GM23338 (cell line): ENCODE data around the gene BTRC. TPM values are rescaled to one million over a fixed set of nuclear protein-coding genes. Genes with fewer than 3 reads are reported as not detected.

Experiments used
- ATAC-seq: fragments of 200-7000 bp; cut with Tn5 transposase; 3 replicates; pipeline ENCODE4 v1.9.1; 2020
- DNase-seq: peaks from one replicate; pipeline ENCODE4 v3.0.0-alpha.2; 2015; ENCODE audit warnings: low spot score
- H2AFZ ChIP-seq: fragments of 200-600 bp; sonication (generic); 2 replicates; pipeline ENCODE4 v1.8.0; 2016; ENCODE audit warnings: antibody characterized with exemption, mild to moderate bottlenecking, moderate library complexity
- H3F3A ChIP-seq: fragments of 200-600 bp; sonication (generic); replicated peaks from 2 replicates; pipeline ENCODE4 v1.8.0; 2017; ENCODE audit warnings: antibody characterized with exemption, mixed run types, low read depth
- H3K27ac ChIP-seq: fragments of 200-600 bp; sonication (generic); 2 replicates; pipeline ENCODE4 v1.6.1; 2016; ENCODE audit warnings: low read depth
- H3K27me3 ChIP-seq: fragments of 200-600 bp; sonication (generic); 2 replicates; pipeline ENCODE4 v1.8.0; 2016; ENCODE audit warnings: mild to moderate bottlenecking, mixed run types, moderate library complexity; ENCODE audit not compliant: insufficient read depth
- H3K36me3 ChIP-seq: fragments of 200-600 bp; sonication (generic); 2 replicates; pipeline ENCODE4 v1.8.0; 2016; ENCODE audit warnings: mild to moderate bottlenecking; ENCODE audit not compliant: insufficient read depth
- H3K4me1 ChIP-seq: fragments of 200-600 bp; sonication (generic); 2 replicates; pipeline ENCODE4 v1.8.0; 2016; ENCODE audit warnings: mild to moderate bottlenecking, moderate library complexity; ENCODE audit not compliant: insufficient read depth
- H3K4me2 ChIP-seq: fragments of 200-600 bp; sonication (generic); 2 replicates; pipeline ENCODE4 v1.7.1; 2017; ENCODE audit warnings: mixed run types
- H3K4me3 ChIP-seq: fragments of 200-600 bp; sonication (generic); 2 replicates; pipeline ENCODE4 v1.6.1; 2016; ENCODE audit warnings: mixed run types
- H3K79me2 ChIP-seq: fragments of 200-600 bp; sonication (generic); replicated peaks from 2 replicates; pipeline ENCODE4 v1.8.0; 2017; ENCODE audit warnings: mild to moderate bottlenecking; ENCODE audit not compliant: insufficient read depth
- H3K9me2 ChIP-seq: fragments of 200-600 bp; sonication (generic); 2 replicates; pipeline ENCODE4 v1.8.0; 2017; ENCODE audit not compliant: insufficient read depth
- H4K20me1 ChIP-seq: fragments of 200-600 bp; sonication (generic); replicated peaks from 2 replicates; pipeline ENCODE4 v1.8.0; 2017; ENCODE audit warnings: mild to moderate bottlenecking; ENCODE audit not compliant: insufficient read depth
- H3K27ac Mint-ChIP-seq: 2 replicates; pipeline ENCODE4 v1.8.0; 2020; ENCODE audit warnings: inconsistent platforms, mild to moderate bottlenecking, moderate library complexity, mixed read lengths
- H3K27me3 Mint-ChIP-seq: 3 replicates; pipeline ENCODE4 v1.8.0; 2022; ENCODE audit warnings: low read depth, mild to moderate bottlenecking, moderate library complexity, mixed read lengths, inconsistent platforms; ENCODE audit not compliant: insufficient read depth, poor library complexity
- H3K36me3 Mint-ChIP-seq: 3 replicates; pipeline ENCODE4 v1.8.0; 2021; ENCODE audit warnings: low read depth, mild to moderate bottlenecking, inconsistent platforms, moderate library complexity, mixed read lengths
- H3K4me1 Mint-ChIP-seq: 3 replicates; pipeline ENCODE4 v1.8.0; 2020; ENCODE audit warnings: mild to moderate bottlenecking, inconsistent platforms, mixed read lengths
- H3K4me3 Mint-ChIP-seq: 3 replicates; pipeline ENCODE4 v1.8.0; 2021; ENCODE audit warnings: moderate library complexity, mild to moderate bottlenecking, inconsistent platforms, mixed read lengths
- H3K9me3 Mint-ChIP-seq: 3 replicates; pipeline ENCODE4 v1.8.0; 2020; ENCODE audit warnings: moderate library complexity, mild to moderate bottlenecking, inconsistent platforms, mixed read lengths
- CTCF ChIP-seq, 2 experiments: fragments of 200-600 bp in 1 of 2; sonication (generic) in 1 of 2; conservative IDR thresholded peaks; 2 replicates each; pipeline versions ENCODE4 v1.5.1 to v1.6.1; 2016 to 2017; ENCODE audit warnings: antibody characterized with exemption in 2 of 2, low read depth in 2 of 2, mild to moderate bottlenecking in 2 of 2, moderate library complexity in 1 of 2
- EZH2 ChIP-seq: fragments of 200-600 bp; sonication (generic); IDR thresholded peaks from one replicate; pipeline ENCODE4 v1.8.0; 2017; ENCODE audit warnings: antibody characterized with exemption, mild to moderate bottlenecking, low read depth; ENCODE audit not compliant: unreplicated experiment
- NANOG ChIP-seq: IDR thresholded peaks from 2 replicates; pipeline ENCODE4 v1.6.1; 2016; ENCODE audit warnings: antibody characterized with exemption, borderline replicate concordance
- STAT1 ChIP-seq: IDR thresholded peaks from one replicate; pipeline ENCODE4 v1.6.1; 2016; ENCODE audit warnings: antibody characterized with exemption; ENCODE audit not compliant: unreplicated experiment
- ZNF114 ChIP-seq: fragments of 250-450 bp; sonication (Bioruptor Pico); IDR thresholded peaks from 2 replicates; pipeline ENCODE4 v1.5.0; 2020; ENCODE audit warnings: mild to moderate bottlenecking, moderate library complexity
- ZNF462 ChIP-seq: fragments of 250-450 bp; sonication (Bioruptor Pico); IDR thresholded peaks from 2 replicates; pipeline ENCODE4 v1.5.0; 2020; ENCODE audit warnings: mild to moderate bottlenecking, moderate library complexity
- polyA plus RNA-seq: library from polyadenylated mRNA; unstranded; fragments of >200 nt; fragmentation: Nextera tagmentation; extraction: Ambion mirVana; gene quantifications from 2 replicates; pipeline ENCODE4 v1.2.1, GENCODE V29; 2016
- total RNA-seq: library from RNA; depleted of rRNA; stranded (reverse); fragments of >200 nt; shearing (Covaris generic); gene quantifications from 2 replicates; pipeline ENCODE4 v1.2.3, GENCODE V29; 2014

Gene BTRC
- total and polyA plus RNA-seq, 2 experiments from 2014 or later = 10.0 to 17.5 TPM

GRCh38 chr10:101560298-101561067 lies 206.5 kb downstream of the BTRC start:
- no peaks in the 10 kb centered on the region for H4K20me1 ChIP-seq
- Mint-ChIP-seq H3K36me3 (no peaks in the 10 kb centered on the region), H3K9me3 (no peaks in the 10 kb centered on the region; the same call in 2 of the 3 replicates), H3K4me1 (peaks cover 2% of the 10 kb centered on the region; the same call in 2 of the 3 replicates), H3K4me3 (no peak overlapping the region), H3K27ac (no peak overlapping the region), H3K27me3 (peaks cover 14% of the 10 kb centered on the region)
- H3K79me2 ChIP-seq = no peaks in the 10 kb centered on the region
- no peak overlapping the region for H2AFZ ChIP-seq
- DNase-seq = no peak
- no peak overlapping the region for H3K4me3 ChIP-seq
- no peaks in the 10 kb centered on the region for H3K4me1 ChIP-seq
- TF ChIP-seq ZNF462 = no peak
- no peak for TF ChIP-seq STAT1
- no peak for TF ChIP-seq NANOG
- no peak for TF ChIP-seq EZH2
- no peak for TF ChIP-seq CTCF (conservative IDR thresholded peaks at IDR 0.05; ENCODE audit: low read depth in 2 of 2)
- no peak for TF ChIP-seq ZNF114
- no peaks in the 10 kb centered on the region for H3K36me3 ChIP-seq
- H3K27ac ChIP-seq = no peak overlapping the region
- peaks cover 3% of the 10 kb centered on the region; the same call in 1 of the 2 replicates for H3K27me3 ChIP-seq
- no peaks in the 10 kb centered on the region for H3K9me2 ChIP-seq
- H3K4me2 ChIP-seq = no peak overlapping the region
- H3F3A ChIP-seq = no peaks in the 10 kb centered on the region
- ATAC-seq = no peak
